Endodermal cell (in vitro differentiated cells): ENCODE measurements around the gene ARHGEF10L. TPM values are rescaled to one million over a fixed set of nuclear protein-coding genes. Genes with fewer than 3 reads are reported as not detected.

ENCODE experiments used
- DNase-seq: peaks from one replicate; pipeline ENCODE4 v3.0.0-alpha.2; 2017
- H3K27ac ChIP-seq: 2 replicates; pipeline ENCODE4 v1.5.1; 2013; ENCODE audit warnings: mild to moderate bottlenecking, low read depth, low read length, moderate library complexity
- H3K27me3 ChIP-seq: 2 replicates; pipeline ENCODE4 v1.6.1; 2013; ENCODE audit warnings: mild to moderate bottlenecking, low read length, moderate library complexity; ENCODE audit not compliant: insufficient read depth, control insufficient read depth, poor library complexity, severe bottlenecking
- H3K36me3 ChIP-seq: 2 replicates; pipeline ENCODE4 v1.7.0; 2013; ENCODE audit warnings: mild to moderate bottlenecking, low read length, moderate library complexity; ENCODE audit not compliant: control insufficient read depth, insufficient read depth
- H3K4me1 ChIP-seq: one replicate; pipeline ENCODE4 v1.7.0; 2013; ENCODE audit warnings: low read length; ENCODE audit not compliant: control insufficient read depth, insufficient read depth
- H3K4me3 ChIP-seq: 2 replicates; pipeline ENCODE4 v1.5.1; 2013; ENCODE audit warnings: mild to moderate bottlenecking, low read length, moderate library complexity
- H3K9ac ChIP-seq: 2 replicates; pipeline ENCODE4 v1.6.1; 2013; ENCODE audit warnings: mild to moderate bottlenecking, low read length, moderate library complexity; ENCODE audit not compliant: poor library complexity, severe bottlenecking; ENCODE audit errors: extremely low read depth
- H3K9me3 ChIP-seq: 2 replicates; pipeline ENCODE4 v1.6.1; 2013; ENCODE audit warnings: mild to moderate bottlenecking, low read length, moderate library complexity; ENCODE audit not compliant: control insufficient read depth
- H3K27ac Mint-ChIP-seq: 2 replicates; pipeline ENCODE4 v1.8.0; 2020; ENCODE audit warnings: mixed read lengths
- H3K27me3 Mint-ChIP-seq: 2 replicates; pipeline ENCODE4 v1.8.0; 2021; ENCODE audit warnings: mild to moderate bottlenecking, mixed read lengths; ENCODE audit not compliant: insufficient read depth
- H3K36me3 Mint-ChIP-seq: 2 replicates; pipeline ENCODE4 v1.8.0; 2020; ENCODE audit warnings: low read depth, mixed read lengths
- H3K4me1 Mint-ChIP-seq: 2 replicates; pipeline ENCODE4 v1.8.0; 2020; ENCODE audit warnings: mixed read lengths
- H3K4me3 Mint-ChIP-seq: 2 replicates; pipeline ENCODE4 v1.8.0; 2020; ENCODE audit warnings: mild to moderate bottlenecking, moderate library complexity, mixed read lengths
- H3K9me3 Mint-ChIP-seq: 2 replicates; pipeline ENCODE4 v1.8.0; 2020; ENCODE audit warnings: mild to moderate bottlenecking, mixed read lengths
- CTCF ChIP-seq: fragments of 200-600 bp; sonication (generic); conservative IDR thresholded peaks from 2 replicates; pipeline ENCODE4 v1.5.0; 2021; ENCODE audit warnings: antibody characterized with exemption, mild to moderate bottlenecking
- WGBS, 2 experiments: methylation state at CpG; one replicate each; pipeline versions ENCODE4 v1.1.5 to v1.1.7; 2013; ENCODE audit warnings: missing lambda C conversion rate in 2 of 2, mixed read lengths in 1 of 2; ENCODE audit not compliant: insufficient coverage in 1 of 2, insufficient read length in 1 of 2; 5-methylcytosine and 5-hydroxymethylcytosine counted together
- total RNA-seq, 2 donors: library from RNA; stranded (reverse); fragmentation: NEBNext Ultra II Directional in 1 of 2; extraction: Animal tissue kit (Norgen Biotek cat#: 25700) in 1 of 2; gene quantifications; 2 replicates in 1 of 2; 3 replicates in 1 of 2; pipeline ENCODE4 v1.2.1, GENCODE V29; 2021

ARHGEF10L gene
- total RNA-seq, 2 donors from 2014 or later: 5.2 to 10.5 TPM

GRCh38 chr1:17697458-17697857 lies 158.0 kb downstream of the ARHGEF10L start:
- H3K36me3 Mint-ChIP-seq: no peaks in the 10 kb centered on the region
- no peaks in the 10 kb centered on the region for H3K9me3 Mint-ChIP-seq
- Histone ChIP-seq H3K27me3 (peaks cover 56% of the 10 kb centered on the region), H3K4me1 (no peaks in the 10 kb centered on the region), H3K9me3 (no peaks in the 10 kb centered on the region), H3K36me3 (no peaks in the 10 kb centered on the region), H3K9ac (no peak overlapping the region), H3K27ac (no peak overlapping the region), H3K4me3 (no peak overlapping the region)
- TF ChIP-seq CTCF: no peak
- 92% methylated on average over 5 of the region's 5 CpGs; no CpG with 5 or more reads in 1 of the 2 experiments for WGBS, 2 experiments
- H3K27ac Mint-ChIP-seq: no peak overlapping the region
- DNase-seq: no peak
- H3K27me3 Mint-ChIP-seq: peaks cover 54% of the 10 kb centered on the region
- no peak overlapping the region for H3K4me3 Mint-ChIP-seq
- peaks cover 16% of the 10 kb centered on the region for H3K4me1 Mint-ChIP-seq

GRCh38 chr1:17699581-17699980 lies 160.1 kb downstream of the ARHGEF10L start:
- Mint-ChIP-seq H3K27me3 (peaks cover 74% of the 10 kb centered on the region), H3K9me3 (no peaks in the 10 kb centered on the region), H3K27ac (no peak overlapping the region), H3K4me3 (no peak overlapping the region), H3K4me1 (peaks cover 25% of the 10 kb centered on the region), H3K36me3 (no peaks in the 10 kb centered on the region)
- H3K4me1 ChIP-seq: peaks cover 3% of the 10 kb centered on the region
- no peak overlapping the region for H3K4me3 ChIP-seq
- no peaks in the 10 kb centered on the region for H3K9me3 ChIP-seq
- no peak for TF ChIP-seq CTCF
- DNase-seq: no peak
- 91 to 94% methylated on average over 14 to 19 of the region's 19 CpGs for WGBS, 2 experiments
- peaks cover 70% of the 10 kb centered on the region for H3K27me3 ChIP-seq
- peak overlapping the region; percentile 41 for H3K27ac ChIP-seq
- no peaks in the 10 kb centered on the region for H3K36me3 ChIP-seq
- H3K9ac ChIP-seq: no peak overlapping the region

- 71 to 76% methylated on average over 15 to 21 of the region's 21 CpGs for WGBS, 2 experiments
- Histone ChIP-seq H3K27ac (peak overlapping the region; percentile 49), H3K27me3 (peaks cover 86% of the 10 kb centered on the region), H3K36me3 (no peaks in the 10 kb centered on the region), H3K4me3 (no peak overlapping the region), H3K9ac (no peak overlapping the region), H3K9me3 (no peaks in the 10 kb centered on the region), H3K4me1 (peaks cover 3% of the 10 kb centered on the region)
- no peak for TF ChIP-seq CTCF
- Mint-ChIP-seq H3K9me3 (no peaks in the 10 kb centered on the region), H3K27me3 (peaks cover 87% of the 10 kb centered on the region), H3K4me1 (peaks cover 24% of the 10 kb centered on the region), H3K27ac (no peak overlapping the region), H3K4me3 (no peak overlapping the region), H3K36me3 (no peaks in the 10 kb centered on the region)
- DNase-seq: peak; percentile 73
Measured at GRCh38 chr1:17700945-17701810, 161.7 kb downstream of the ARHGEF10L start.
